ENCODE measurements around the gene PAX6. TPM values are rescaled to one million over a fixed set of nuclear protein-coding genes. Genes with fewer than 3 reads are reported as not detected.

PAX6 gene
- total and polyA plus RNA-seq, 2 of the 13 experiments (the other 11 are each of a cell fraction or from before 2014, with no cell fraction given): 0.15 to 1.1 TPM

GRCh38 chr11:31792036-31792435 is 19.1 kb downstream of the PAX6 start:
- H3K4me2 ChIP-seq (ENCODE audit: low read depth, low read length): no peak overlapping the region
- ATAC-seq (no peak), DNase-seq (ENCODE audit: low spot score) (no peak), FAIRE-seq (no peak)
- H3K4me1 ChIP-seq (ENCODE audit: insufficient read depth, low read length): no peaks in the 10 kb centered on the region
- CTCF ChIA-PET (ENCODE audit: low intra/inter-chr PET ratio, low total read pairs): no interaction called here
- no peak overlapping the region for H3K9ac ChIP-seq (ENCODE audit: insufficient read depth, low read depth, low read length)
- H3K9me3 ChIP-seq (ENCODE audit: low read length): no peaks in the 10 kb centered on the region
- H3K27me3 ChIP-seq (ENCODE audit: control insufficient read depth in 1 of 2, insufficient read depth in 2 of 2, low read length in 2 of 2): no peaks in the 10 kb centered on the region; a peak in 1 of 5 replicates
- H3K27ac ChIP-seq (ENCODE audit: extremely low read length, insufficient read depth, low read length): no peak overlapping the region
- intact Hi-C loops (cut with micrococcal nuclease; ENCODE audit: unreplicated experiment): no loop called here
- no peak overlapping the region for H2AFZ ChIP-seq (ENCODE audit: low read length)
- no peak for TF ChIP-seq HOXA9 (CRISPR knock-in tag; IDR thresholded peaks at IDR 0.05; ENCODE audit: borderline replicate concordance)
- no peak for TF ChIP-seq JARID2 (CRISPR knock-in tag; IDR thresholded peaks at IDR 0.05; ENCODE audit: insufficient replicate concordance)
- TF ChIP-seq, protein P1, sequence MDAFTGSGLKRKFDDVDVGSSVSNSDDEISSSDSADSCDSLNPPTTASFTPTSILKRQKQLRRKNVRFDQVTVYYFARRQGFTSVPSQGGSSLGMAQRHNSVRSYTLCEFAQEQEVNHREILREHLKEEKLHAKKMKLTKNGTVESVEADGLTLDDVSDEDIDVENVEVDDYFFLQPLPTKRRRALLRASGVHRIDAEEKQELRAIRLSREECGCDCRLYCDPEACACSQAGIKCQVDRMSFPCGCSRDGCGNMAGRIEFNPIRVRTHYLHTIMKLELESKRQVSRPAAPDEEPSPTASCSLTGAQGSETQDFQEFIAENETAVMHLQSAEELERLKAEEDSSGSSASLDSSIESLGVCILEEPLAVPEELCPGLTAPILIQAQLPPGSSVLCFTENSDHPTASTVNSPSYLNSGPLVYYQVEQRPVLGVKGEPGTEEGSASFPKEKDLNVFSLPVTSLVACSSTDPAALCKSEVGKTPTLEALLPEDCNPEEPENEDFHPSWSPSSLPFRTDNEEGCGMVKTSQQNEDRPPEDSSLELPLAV (CRISPR knock-in tag; conservative IDR thresholded peaks at IDR 0.05; ENCODE audit: low read depth): no peak
- TF ChIP-seq ZNF790 (CRISPR knock-in tag; IDR thresholded peaks at IDR 0.05; ENCODE audit: borderline replicate concordance): no peak
- no peak for TF ChIP-seq MXI1 (IDR thresholded peaks at IDR 0.05; ENCODE audit: borderline replicate concordance, low read depth, low read length)
- TF ChIP-seq ZNF616 (CRISPR knock-in tag; IDR thresholded peaks at IDR 0.05; ENCODE audit: low read depth): no peak
- no peak for TF ChIP-seq KLF9 (CRISPR knock-in tag; IDR thresholded peaks at IDR 0.05; ENCODE audit: low read depth)
- no peak for TF ChIP-seq MED1 (CRISPR knock-in tag; IDR thresholded peaks at IDR 0.05)
- TF ChIP-seq BCLAF1 (IDR thresholded peaks at IDR 0.05): no peak
- TF ChIP-seq ASH2L (IDR thresholded peaks at IDR 0.05; ENCODE audit: insufficient read length, low read depth, low read length): no peak
- no peak for TF ChIP-seq KMT2B (CRISPR knock-in tag; IDR thresholded peaks at IDR 0.05)
- no peak for TF ChIP-seq PTBP1 (IDR thresholded peaks at IDR 0.05; ENCODE audit: low read depth, low read length, poor library complexity, severe bottlenecking)
- no peak for TF ChIP-seq KDM2A (CRISPR knock-in tag; IDR thresholded peaks at IDR 0.05; ENCODE audit: borderline replicate concordance, low read depth)
- TF ChIP-seq AGO2 (optimal IDR thresholded peaks at IDR 0.05; ENCODE audit: low read depth, low read length): no peak
- TF ChIP-seq, protein P2, sequence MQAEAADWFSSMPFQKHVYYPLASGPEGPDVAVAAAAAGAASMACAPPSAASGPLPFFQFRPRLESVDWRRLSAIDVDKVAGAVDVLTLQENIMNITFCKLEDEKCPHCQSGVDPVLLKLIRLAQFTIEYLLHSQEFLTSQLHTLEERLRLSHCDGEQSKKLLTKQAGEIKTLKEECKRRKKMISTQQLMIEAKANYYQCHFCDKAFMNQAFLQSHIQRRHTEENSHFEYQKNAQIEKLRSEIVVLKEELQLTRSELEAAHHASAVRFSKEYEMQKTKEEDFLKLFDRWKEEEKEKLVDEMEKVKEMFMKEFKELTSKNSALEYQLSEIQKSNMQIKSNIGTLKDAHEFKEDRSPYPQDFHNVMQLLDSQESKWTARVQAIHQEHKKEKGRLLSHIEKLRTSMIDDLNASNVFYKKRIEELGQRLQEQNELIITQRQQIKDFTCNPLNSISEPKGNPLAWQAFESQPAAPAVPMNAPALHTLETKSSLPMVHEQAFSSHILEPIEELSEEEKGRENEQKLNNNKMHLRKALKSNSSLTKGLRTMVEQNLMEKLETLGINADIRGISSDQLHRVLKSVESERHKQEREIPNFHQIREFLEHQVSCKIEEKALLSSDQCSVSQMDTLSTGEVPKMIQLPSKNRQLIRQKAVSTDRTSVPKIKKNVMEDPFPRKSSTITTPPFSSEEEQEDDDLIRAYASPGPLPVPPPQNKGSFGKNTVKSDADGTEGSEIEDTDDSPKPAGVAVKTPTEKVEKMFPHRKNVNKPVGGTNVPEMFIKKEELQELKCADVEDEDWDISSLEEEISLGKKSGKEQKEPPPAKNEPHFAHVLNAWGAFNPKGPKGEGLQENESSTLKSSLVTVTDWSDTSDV (CRISPR knock-in tag; IDR thresholded peaks at IDR 0.05): no peak
- TF ChIP-seq ARNT2 (CRISPR knock-in tag; IDR thresholded peaks at IDR 0.05; ENCODE audit: low read depth): no peak
- TF ChIP-seq ZNF850 (CRISPR knock-in tag; conservative IDR thresholded peaks at IDR 0.05): no peak
- TF ChIP-seq ZSCAN29 (CRISPR knock-in tag; conservative IDR thresholded peaks at IDR 0.05): no peak
- H4K20me1 ChIP-seq (ENCODE audit: insufficient read depth, low read length): no peaks in the 10 kb centered on the region
- no peak overlapping the region for H3K4me3 ChIP-seq (replicated peaks in 1 of 3; ENCODE audit: insufficient read depth in 1 of 3, low read depth in 2 of 3, low read length in 3 of 3)
- no peaks in the 10 kb centered on the region for H3K79me2 ChIP-seq (ENCODE audit: insufficient read depth, low read length)
- POLR2A ChIA-PET: no interaction called here
- no TSS peak for BruUV-seq (replicated peaks)
- WGBS (ENCODE audit: low lambda C conversion rate): 46% methylated on average over 2 of the region's 2 CpGs
- no peaks in the 10 kb centered on the region for H3K36me3 ChIP-seq (replicated peaks in 1 of 2; ENCODE audit: control insufficient read depth in 1 of 2, insufficient read depth in 2 of 2, low read length in 2 of 2)
- in situ Hi-C loops (cut with HindIII; ENCODE audit: extremely low pct_ligation_motif_present, low pct_unique_long_range_greater_than_20kb): no loop called here
